OCI-LY7 (cell line): ENCODE results near the gene LRRTM3. TPM values are rescaled to one million over a fixed set of nuclear protein-coding genes. Genes with fewer than 3 reads are reported as not detected.

Experiments used
- BruUV-seq: library from RNA; stranded (reverse); fragments of 400-500 nt; replicated peaks from 2 replicates; lab custom pipeline; 2021; lab: Mats Ljungman, UMichigan
- CTCF ChIA-PET: fragments of 300-600 bp; sonication (Branson Sonifier 250); formaldehyde crosslinking; loops from one replicate; lab custom pipeline; 2022; ENCODE audit warnings: antibody characterized with exemption; ENCODE audit not compliant: unreplicated experiment; lab: Charles Lee
- POLR2A ChIA-PET: fragments of 300-600 bp; sonication (Branson Sonifier 250); formaldehyde crosslinking; loops from one replicate; lab custom pipeline; 2022; ENCODE audit warnings: antibody characterized with exemption; lab: Charles Lee
- DNase-seq: peaks from one replicate; pipeline ENCODE4 v3.0.0-alpha.2; 2015; ENCODE audit warnings: low spot score
- H2AFZ ChIP-seq: fragments of 200-600 bp; sonication (generic), shearing (Covaris generic); 2 replicates; pipeline ENCODE4 v1.6.1; 2014; ENCODE audit warnings: mild to moderate bottlenecking, antibody characterized with exemption, low read length, moderate library complexity
- H3K27ac ChIP-seq: fragments of 200-600 bp; sonication (generic); 2 replicates; pipeline ENCODE4 v1.5.1; 2014; ENCODE audit warnings: mixed run types, low read depth, mild to moderate bottlenecking, moderate library complexity, low read length, inconsistent platforms; ENCODE audit not compliant: poor library complexity, severe bottlenecking
- H3K36me3 ChIP-seq: fragments of 200-600 bp; sonication (generic); 2 replicates; pipeline ENCODE4 v1.6.1; 2014; ENCODE audit warnings: mild to moderate bottlenecking, antibody characterized with exemption, low read length, moderate library complexity, mixed read lengths; ENCODE audit not compliant: insufficient read depth
- H3K4me1 ChIP-seq: fragments of 200-600 bp; sonication (generic); 2 replicates; pipeline ENCODE4 v1.5.1; 2014; ENCODE audit warnings: mild to moderate bottlenecking, low read length; ENCODE audit not compliant: insufficient read depth, poor library complexity, severe bottlenecking
- H3K4me2 ChIP-seq: fragments of 200-600 bp; sonication (generic); 2 replicates; pipeline ENCODE4 v1.6.1; 2014; ENCODE audit warnings: mild to moderate bottlenecking, low read length
- H3K4me3 ChIP-seq: fragments of 200-600 bp; sonication (generic); 2 replicates; pipeline ENCODE4 v1.5.1; 2014; ENCODE audit warnings: mild to moderate bottlenecking, low read depth, low read length; ENCODE audit not compliant: poor library complexity, severe bottlenecking
- H3K79me2 ChIP-seq: fragments of 200-600 bp; sonication (generic); 2 replicates; pipeline ENCODE4 v1.6.1; 2016; ENCODE audit warnings: low read depth, mild to moderate bottlenecking, low read length, moderate library complexity, mixed read lengths; ENCODE audit not compliant: insufficient read depth
- H3K9me2 ChIP-seq: fragments of 200-600 bp; sonication (generic); 2 replicates; pipeline ENCODE4 v1.6.1; 2016; ENCODE audit warnings: mild to moderate bottlenecking, low read length, mixed read lengths; ENCODE audit not compliant: insufficient read depth
- H3K9me3 ChIP-seq: fragments of 200-600 bp; sonication (generic); 2 replicates; pipeline ENCODE4 v1.6.1; 2014; ENCODE audit warnings: mild to moderate bottlenecking, mixed run types, low read length, mixed read lengths
- H4K20me1 ChIP-seq: fragments of 200-600 bp; sonication (generic); 2 replicates; pipeline ENCODE4 v1.6.1; 2014; ENCODE audit warnings: mild to moderate bottlenecking, antibody characterized with exemption, low read length, moderate library complexity, mixed read lengths; ENCODE audit not compliant: insufficient read depth
- CTCF ChIP-seq: fragments of 200-600 bp; sonication (generic); conservative IDR thresholded peaks from 2 replicates; pipeline ENCODE4 v1.5.1; 2014; ENCODE audit warnings: mild to moderate bottlenecking, antibody characterized with exemption, low read length, moderate library complexity, mixed read lengths
- EZH2phosphoT487 ChIP-seq: fragments of 200-600 bp; sonication (generic); IDR thresholded peaks from 2 replicates; pipeline ENCODE4 v1.6.1; 2018; ENCODE audit warnings: low read depth, borderline replicate concordance, mild to moderate bottlenecking, mixed run types, antibody characterized with exemption, low read length, moderate library complexity, mixed read lengths
- intact Hi-C: fragments of 100-400 bp; cut with micrococcal nuclease; formaldehyde crosslinking; loops from one replicate; pipeline ENCODE4 v1.10.0; 2022; ENCODE audit not compliant: unreplicated experiment
- total RNA-seq, 2 experiments: library from RNA; depleted of rRNA in 1 of 2; stranded (reverse); fragments of >200 nt in 1 of 2; shearing (Covaris generic) in 1 of 2; gene quantifications; 2 replicates each; pipeline ENCODE4 v1.2.3, GENCODE V29; 2014 to 2022

LRRTM3 gene
- total RNA-seq, 2 experiments from 2014 or later, result not detected

- ChIA-PET POLR2A (interaction anchor here (0.8 kb wide), 1 partner anchor 32 kb away, joined by 4 read pairs; no protein-coding TSS in a partner anchor), CTCF (interaction anchor here (0.7 kb wide), 1 partner anchor 23 kb away, joined by 3 read pairs; no protein-coding TSS in a partner anchor)
- no peak for DNase-seq
- Histone ChIP-seq H3K4me3 (no peak overlapping the region), H4K20me1 (no peaks in the 10 kb centered on the region), H3K27ac (no peak overlapping the region), H3K9me3 (no peaks in the 10 kb centered on the region), H3K79me2 (no peaks in the 10 kb centered on the region), H3K4me2 (no peak overlapping the region), H3K36me3 (no peaks in the 10 kb centered on the region), H3K9me2 (no peaks in the 10 kb centered on the region), H3K4me1 (no peaks in the 10 kb centered on the region), H2AFZ (no peak overlapping the region)
- no peak for TF ChIP-seq EZH2phosphoT487
- TF ChIP-seq CTCF, result no peak
- no TSS peak for BruUV-seq
- intact Hi-C loops, result no loop called here
These were observed 39.0 kb upstream of the LRRTM3 start for GRCh38 chr10:66886848-66887247.

- H2AFZ ChIP-seq, result no peak overlapping the region
- intact Hi-C loops, result no loop called here
- no peaks in the 10 kb centered on the region for H3K9me2 ChIP-seq
- no peak overlapping the region for H3K27ac ChIP-seq
- H3K4me2 ChIP-seq, result no peak overlapping the region
- no peaks in the 10 kb centered on the region for H3K79me2 ChIP-seq
- ChIA-PET POLR2A (no interaction called here), CTCF (no interaction called here)
- BruUV-seq, result no TSS peak
- TF ChIP-seq CTCF, result no peak
- TF ChIP-seq EZH2phosphoT487, result no peak
- no peak overlapping the region for H3K4me3 ChIP-seq
- H4K20me1 ChIP-seq, result no peaks in the 10 kb centered on the region
- H3K36me3 ChIP-seq, result no peaks in the 10 kb centered on the region
- H3K4me1 ChIP-seq, result no peaks in the 10 kb centered on the region
- DNase-seq, result no peak
- H3K9me3 ChIP-seq, result no peaks in the 10 kb centered on the region
These were observed 37.6 kb upstream of the LRRTM3 start for GRCh38 chr10:66888237-66888636.

GRCh38 chr10:66892871-66893270, 33.0 kb upstream of the LRRTM3 start:
- no peak for DNase-seq
- no peaks in the 10 kb centered on the region for H3K9me2 ChIP-seq
- ChIA-PET POLR2A (no interaction called here), CTCF (no interaction called here)
- no peaks in the 10 kb centered on the region for H3K4me1 ChIP-seq
- no peaks in the 10 kb centered on the region for H3K79me2 ChIP-seq
- no TSS peak for BruUV-seq
- H3K4me2 ChIP-seq, result no peak overlapping the region
- H2AFZ ChIP-seq, result no peak overlapping the region
- 0 out of 2 replicates have a peak, but pooled peaks cover under 1% of the 10 kb centered on the region for H3K9me3 ChIP-seq
- H3K36me3 ChIP-seq, result no peaks in the 10 kb centered on the region
- H4K20me1 ChIP-seq, result no peaks in the 10 kb centered on the region
- no peak overlapping the region for H3K4me3 ChIP-seq
- intact Hi-C loops, result no loop called here
- no peak overlapping the region for H3K27ac ChIP-seq
- TF ChIP-seq EZH2phosphoT487, result no peak
- TF ChIP-seq CTCF, result no peak
